GM23338 (cell line): ENCODE measurements around the gene HHIPL1. TPM values are rescaled to one million over a fixed set of nuclear protein-coding genes. Genes with fewer than 3 reads are reported as not detected.

Experiments used
- ATAC-seq: fragments of 200-7000 bp; cut with Tn5 transposase; 3 replicates; pipeline ENCODE4 v1.9.1; 2020
- DNase-seq: peaks from one replicate; pipeline ENCODE4 v3.0.0-alpha.2; 2015; ENCODE audit warnings: low spot score
- H2AFZ ChIP-seq: fragments of 200-600 bp; sonication (generic); 2 replicates; pipeline ENCODE4 v1.8.0; 2016; ENCODE audit warnings: antibody characterized with exemption, mild to moderate bottlenecking, moderate library complexity
- H3F3A ChIP-seq: fragments of 200-600 bp; sonication (generic); replicated peaks from 2 replicates; pipeline ENCODE4 v1.8.0; 2017; ENCODE audit warnings: antibody characterized with exemption, mixed run types, low read depth
- H3K27ac ChIP-seq: fragments of 200-600 bp; sonication (generic); 2 replicates; pipeline ENCODE4 v1.6.1; 2016; ENCODE audit warnings: low read depth
- H3K27me3 ChIP-seq: fragments of 200-600 bp; sonication (generic); 2 replicates; pipeline ENCODE4 v1.8.0; 2016; ENCODE audit warnings: mild to moderate bottlenecking, mixed run types, moderate library complexity; ENCODE audit not compliant: insufficient read depth
- H3K36me3 ChIP-seq: fragments of 200-600 bp; sonication (generic); 2 replicates; pipeline ENCODE4 v1.8.0; 2016; ENCODE audit warnings: mild to moderate bottlenecking; ENCODE audit not compliant: insufficient read depth
- H3K4me1 ChIP-seq: fragments of 200-600 bp; sonication (generic); 2 replicates; pipeline ENCODE4 v1.8.0; 2016; ENCODE audit warnings: mild to moderate bottlenecking, moderate library complexity; ENCODE audit not compliant: insufficient read depth
- H3K4me2 ChIP-seq: fragments of 200-600 bp; sonication (generic); 2 replicates; pipeline ENCODE4 v1.7.1; 2017; ENCODE audit warnings: mixed run types
- H3K4me3 ChIP-seq: fragments of 200-600 bp; sonication (generic); 2 replicates; pipeline ENCODE4 v1.6.1; 2016; ENCODE audit warnings: mixed run types
- H3K79me2 ChIP-seq: fragments of 200-600 bp; sonication (generic); replicated peaks from 2 replicates; pipeline ENCODE4 v1.8.0; 2017; ENCODE audit warnings: mild to moderate bottlenecking; ENCODE audit not compliant: insufficient read depth
- H3K9me2 ChIP-seq: fragments of 200-600 bp; sonication (generic); 2 replicates; pipeline ENCODE4 v1.8.0; 2017; ENCODE audit not compliant: insufficient read depth
- H4K20me1 ChIP-seq: fragments of 200-600 bp; sonication (generic); replicated peaks from 2 replicates; pipeline ENCODE4 v1.8.0; 2017; ENCODE audit warnings: mild to moderate bottlenecking; ENCODE audit not compliant: insufficient read depth
- H3K27ac Mint-ChIP-seq: 2 replicates; pipeline ENCODE4 v1.8.0; 2020; ENCODE audit warnings: inconsistent platforms, mild to moderate bottlenecking, moderate library complexity, mixed read lengths
- H3K27me3 Mint-ChIP-seq: 3 replicates; pipeline ENCODE4 v1.8.0; 2022; ENCODE audit warnings: low read depth, mild to moderate bottlenecking, moderate library complexity, mixed read lengths, inconsistent platforms; ENCODE audit not compliant: insufficient read depth, poor library complexity
- H3K36me3 Mint-ChIP-seq: 3 replicates; pipeline ENCODE4 v1.8.0; 2021; ENCODE audit warnings: low read depth, mild to moderate bottlenecking, inconsistent platforms, moderate library complexity, mixed read lengths
- H3K4me1 Mint-ChIP-seq: 3 replicates; pipeline ENCODE4 v1.8.0; 2020; ENCODE audit warnings: mild to moderate bottlenecking, inconsistent platforms, mixed read lengths
- H3K4me3 Mint-ChIP-seq: 3 replicates; pipeline ENCODE4 v1.8.0; 2021; ENCODE audit warnings: moderate library complexity, mild to moderate bottlenecking, inconsistent platforms, mixed read lengths
- H3K9me3 Mint-ChIP-seq: 3 replicates; pipeline ENCODE4 v1.8.0; 2020; ENCODE audit warnings: moderate library complexity, mild to moderate bottlenecking, inconsistent platforms, mixed read lengths
- CTCF ChIP-seq, 2 experiments: fragments of 200-600 bp in 1 of 2; sonication (generic) in 1 of 2; conservative IDR thresholded peaks; 2 replicates each; pipeline versions ENCODE4 v1.5.1 to v1.6.1; 2016 to 2017; ENCODE audit warnings: antibody characterized with exemption in 2 of 2, low read depth in 2 of 2, mild to moderate bottlenecking in 2 of 2, moderate library complexity in 1 of 2
- ETS1 ChIP-seq: IDR thresholded peaks from 2 replicates; pipeline ENCODE4 v1.6.1; 2016; ENCODE audit warnings: antibody characterized with exemption
- NANOG ChIP-seq: IDR thresholded peaks from 2 replicates; pipeline ENCODE4 v1.6.1; 2016; ENCODE audit warnings: antibody characterized with exemption, borderline replicate concordance
- STAT1 ChIP-seq: IDR thresholded peaks from one replicate; pipeline ENCODE4 v1.6.1; 2016; ENCODE audit warnings: antibody characterized with exemption; ENCODE audit not compliant: unreplicated experiment
- ZNF114 ChIP-seq: fragments of 250-450 bp; sonication (Bioruptor Pico); IDR thresholded peaks from 2 replicates; pipeline ENCODE4 v1.5.0; 2020; ENCODE audit warnings: mild to moderate bottlenecking, moderate library complexity
- ZNF462 ChIP-seq: fragments of 250-450 bp; sonication (Bioruptor Pico); IDR thresholded peaks from 2 replicates; pipeline ENCODE4 v1.5.0; 2020; ENCODE audit warnings: mild to moderate bottlenecking, moderate library complexity
- polyA plus RNA-seq: library from polyadenylated mRNA; unstranded; fragments of >200 nt; fragmentation: Nextera tagmentation; extraction: Ambion mirVana; gene quantifications from 2 replicates; pipeline ENCODE4 v1.2.1, GENCODE V29; 2016
- total RNA-seq: library from RNA; depleted of rRNA; stranded (reverse); fragments of >200 nt; shearing (Covaris generic); gene quantifications from 2 replicates; pipeline ENCODE4 v1.2.3, GENCODE V29; 2014

HHIPL1 gene
- total and polyA plus RNA-seq, 2 experiments from 2014 or later, result 1.9 to 2.0 TPM

- TF ChIP-seq NANOG (no peak), CTCF (conservative IDR thresholded peaks at IDR 0.05; ENCODE audit: low read depth in 2 of 2) (no peak), STAT1 (no peak)
Observed at GRCh38 chr14:99621948-99622347, 23.0 kb upstream of the HHIPL1 start (continued).

GRCh38 chr14:99624024-99624423, 20.9 kb upstream of the HHIPL1 start:
- H3K36me3 Mint-ChIP-seq, result no peaks in the 10 kb centered on the region
- Histone ChIP-seq H3K79me2 (no peaks in the 10 kb centered on the region), H3K4me2 (no peak overlapping the region), H4K20me1 (no peaks in the 10 kb centered on the region), H3K27ac (no peak overlapping the region), H3K4me3 (no peak overlapping the region), H3K36me3 (no peaks in the 10 kb centered on the region), H3K27me3 (no peaks in the 10 kb centered on the region), H2AFZ (no peak overlapping the region), H3K9me2 (no peaks in the 10 kb centered on the region), H3F3A (no peaks in the 10 kb centered on the region), H3K4me1 (no peaks in the 10 kb centered on the region; the same call in 1 of the 2 replicates)
- no peaks in the 10 kb centered on the region; the same call in 2 of the 3 replicates for H3K9me3 Mint-ChIP-seq
- H3K27ac Mint-ChIP-seq, result no peak overlapping the region
- TF ChIP-seq STAT1 (no peak), CTCF (conservative IDR thresholded peaks at IDR 0.05; ENCODE audit: low read depth in 2 of 2) (no peak), ZNF114 (CRISPR knock-in tag) (no peak), ETS1 (no peak)
- H3K4me3 Mint-ChIP-seq, result no peak overlapping the region
- H3K4me1 Mint-ChIP-seq, result peaks cover 14% of the 10 kb centered on the region
- ATAC-seq (no peak), DNase-seq (no peak)
- peaks cover 22% of the 10 kb centered on the region for H3K27me3 Mint-ChIP-seq

- Mint-ChIP-seq H3K9me3 (no peaks in the 10 kb centered on the region; the same call in 2 of the 3 replicates), H3K4me3 (no peak overlapping the region), H3K4me1 (peaks cover 13% of the 10 kb centered on the region), H3K27ac (peak overlapping the region; percentile 57), H3K36me3 (no peaks in the 10 kb centered on the region), H3K27me3 (peaks cover 23% of the 10 kb centered on the region)
- Histone ChIP-seq H3K4me3 (no peak overlapping the region), H3K9me2 (no peaks in the 10 kb centered on the region), H2AFZ (no peak overlapping the region; the same call in 1 of the 2 replicates), H3K79me2 (no peaks in the 10 kb centered on the region), H3K27ac (no peak overlapping the region), H3K36me3 (no peaks in the 10 kb centered on the region), H4K20me1 (no peaks in the 10 kb centered on the region), H3K4me1 (no peaks in the 10 kb centered on the region; the same call in 1 of the 2 replicates), H3K27me3 (no peaks in the 10 kb centered on the region), H3F3A (no peaks in the 10 kb centered on the region), H3K4me2 (no peak overlapping the region)
- ATAC-seq (peak; percentile 42), DNase-seq (no peak)
- no peak for TF ChIP-seq ETS1
- no peak for TF ChIP-seq ZNF462 (CRISPR knock-in tag)
Observed at GRCh38 chr14:99624971-99625370, 20.0 kb upstream of the HHIPL1 start.
